H9 (cell line): ENCODE results near the gene GMPR2. TPM values are rescaled to one million over a fixed set of nuclear protein-coding genes. Genes with fewer than 3 reads are reported as not detected.

Experiments
- DNase-seq: peaks from one replicate; pipeline ENCODE4 v3.0.0-alpha.2; 2017
- H2AFZ ChIP-seq: one replicate; pipeline ENCODE4 v1.6.1; 2013; ENCODE audit warnings: mild to moderate bottlenecking, low read length, control low read depth, moderate library complexity
- H2AK5ac ChIP-seq: 2 replicates; pipeline ENCODE4 v1.6.1; 2013; ENCODE audit warnings: low read length, control low read depth, mixed read lengths; ENCODE audit not compliant: insufficient read length
- H2BK120ac ChIP-seq: one replicate; pipeline ENCODE4 v1.6.1; 2013; ENCODE audit warnings: low read depth, mild to moderate bottlenecking, low read length, control low read depth, inconsistent platforms; ENCODE audit not compliant: poor library complexity, severe bottlenecking
- H2BK12ac ChIP-seq: 2 replicates; pipeline ENCODE4 v1.6.1; 2013; ENCODE audit warnings: low read length, control low read depth, mixed read lengths, low read depth; ENCODE audit not compliant: insufficient read length
- H2BK15ac ChIP-seq: 2 replicates; pipeline ENCODE4 v1.6.1; 2013; ENCODE audit warnings: low read depth, low read length, control low read depth
- H2BK20ac ChIP-seq: one replicate; pipeline ENCODE4 v1.6.1; 2013; ENCODE audit warnings: low read depth, mild to moderate bottlenecking, low read length, control low read depth, inconsistent platforms; ENCODE audit not compliant: poor library complexity, severe bottlenecking
- H2BK5ac ChIP-seq: 2 replicates; pipeline ENCODE4 v1.6.1; 2013; ENCODE audit warnings: low read length, control low read depth, mixed read lengths; ENCODE audit not compliant: insufficient read length
- H3K14ac ChIP-seq: 2 replicates; pipeline ENCODE4 v1.6.1; 2013; ENCODE audit warnings: low read length, control low read depth; ENCODE audit not compliant: insufficient read depth
- H3K18ac ChIP-seq: 2 replicates; pipeline ENCODE4 v1.6.1; 2013; ENCODE audit warnings: low read depth, mild to moderate bottlenecking, mixed read lengths, low read length, control low read depth; ENCODE audit not compliant: insufficient read length
- H3K23ac ChIP-seq: 2 replicates; pipeline ENCODE4 v1.6.1; 2013; ENCODE audit warnings: low read length, control low read depth, mixed read lengths, low read depth; ENCODE audit not compliant: insufficient read length
- H3K23me2 ChIP-seq: 2 replicates; pipeline ENCODE4 v1.6.1; 2013; ENCODE audit warnings: low read depth, mild to moderate bottlenecking, mixed read lengths, low read length, control low read depth; ENCODE audit not compliant: insufficient read length, poor library complexity, severe bottlenecking
- H3K27ac ChIP-seq: 2 replicates; pipeline ENCODE4 v1.5.1; 2013; ENCODE audit warnings: low read length, control low read depth, mixed read lengths, low read depth; ENCODE audit not compliant: insufficient read length
- H3K27me3 ChIP-seq: 2 replicates; pipeline ENCODE4 v1.6.1; 2013; ENCODE audit warnings: low read length, control low read depth, inconsistent platforms; ENCODE audit not compliant: insufficient read depth
- H3K4ac ChIP-seq: 2 replicates; pipeline ENCODE4 v1.6.1; 2013; ENCODE audit warnings: low read depth, mild to moderate bottlenecking, control low read depth, inconsistent platforms, low read length, moderate library complexity
- H3K4me1 ChIP-seq: 2 replicates; pipeline ENCODE4 v1.6.1; 2013; ENCODE audit warnings: low read length, control low read depth, inconsistent platforms; ENCODE audit not compliant: insufficient read depth
- H3K4me2 ChIP-seq: 2 replicates; pipeline ENCODE4 v1.6.1; 2013; ENCODE audit warnings: low read length, control low read depth, mixed read lengths; ENCODE audit not compliant: insufficient read length, insufficient read depth
- H3K56ac ChIP-seq: 2 replicates; pipeline ENCODE4 v1.6.1; 2013; ENCODE audit warnings: low read depth, mild to moderate bottlenecking, mixed read lengths, low read length, control low read depth; ENCODE audit not compliant: insufficient read length
- H3K79me1 ChIP-seq: 2 replicates; pipeline ENCODE4 v1.6.1; 2013; ENCODE audit warnings: low read depth, mild to moderate bottlenecking, moderate library complexity, low read length, control low read depth, inconsistent platforms; ENCODE audit not compliant: insufficient read depth, poor library complexity, severe bottlenecking
- H3K79me2 ChIP-seq: 2 replicates; pipeline ENCODE4 v1.6.1; 2013; ENCODE audit warnings: low read length, control low read depth, inconsistent platforms; ENCODE audit not compliant: insufficient read depth
- H3K9ac ChIP-seq: 2 replicates; pipeline ENCODE4 v1.6.1; 2013; ENCODE audit warnings: low read length, control low read depth, mixed read lengths; ENCODE audit not compliant: insufficient read length; ENCODE audit errors: extremely low read depth
- H3K9me3 ChIP-seq: one replicate; pipeline ENCODE4 v1.6.1; 2013; ENCODE audit warnings: low read depth, low read length, inconsistent platforms; ENCODE audit not compliant: control insufficient read depth
- H3T11ph ChIP-seq: one replicate; pipeline ENCODE4 v1.6.1; 2013; ENCODE audit warnings: mild to moderate bottlenecking, low read length, control low read depth, inconsistent platforms
- H4K20me1 ChIP-seq: one replicate; pipeline ENCODE4 v1.6.1; 2013; ENCODE audit not compliant: control insufficient read depth, insufficient read length, insufficient read depth
- H4K5ac ChIP-seq: 2 replicates; pipeline ENCODE4 v1.6.1; 2013; ENCODE audit warnings: low read depth, mild to moderate bottlenecking, mixed read lengths, low read length, control low read depth; ENCODE audit not compliant: insufficient read length
- H4K8ac ChIP-seq: replicated peaks from 2 replicates; pipeline ENCODE4 v1.6.1; 2013; ENCODE audit warnings: low read length, control low read depth, mixed read lengths, low read depth; ENCODE audit not compliant: insufficient read length
- H4K91ac ChIP-seq: 2 replicates; pipeline ENCODE4 v1.6.1; 2013; ENCODE audit warnings: low read depth, mild to moderate bottlenecking, moderate library complexity, mixed read lengths, low read length, control low read depth; ENCODE audit not compliant: insufficient read length
- H3K27ac Mint-ChIP-seq, 3 experiments: 2 replicates in 2 of 3; 3 replicates in 1 of 3; pipeline ENCODE4 v1.8.0; 2020 to 2021; ENCODE audit warnings: mixed read lengths in 3 of 3, mild to moderate bottlenecking in 1 of 3, moderate library complexity in 1 of 3
- H3K27me3 Mint-ChIP-seq: 2 replicates; pipeline ENCODE4 v1.8.0; 2021; ENCODE audit warnings: low read depth, mild to moderate bottlenecking, moderate library complexity, mixed read lengths
- H3K36me3 Mint-ChIP-seq, 3 experiments: 2 replicates in 2 of 3; 3 replicates in 1 of 3; pipeline ENCODE4 v1.8.0; 2020 to 2021; ENCODE audit warnings: low read depth in 3 of 3, mixed read lengths in 3 of 3; ENCODE audit not compliant: insufficient read depth in 1 of 3
- H3K4me1 Mint-ChIP-seq, 2 experiments: 2 replicates each; pipeline ENCODE4 v1.8.0; 2020; ENCODE audit warnings: mixed read lengths in 2 of 2
- H3K4me3 Mint-ChIP-seq, 2 experiments: 2 replicates in 1 of 2; 3 replicates in 1 of 2; pipeline ENCODE4 v1.8.0; 2020 to 2021; ENCODE audit warnings: mild to moderate bottlenecking in 2 of 2, mixed read lengths in 2 of 2, moderate library complexity in 1 of 2
- H3K9me3 Mint-ChIP-seq, 2 experiments: 2 replicates in 1 of 2; 3 replicates in 1 of 2; pipeline ENCODE4 v1.8.0; 2020; ENCODE audit warnings: mild to moderate bottlenecking in 2 of 2, mixed read lengths in 2 of 2, moderate library complexity in 1 of 2
- CTCF ChIP-seq: fragments of 200-600 bp; sonication (generic); conservative IDR thresholded peaks from 3 replicates; pipeline ENCODE4 v1.8.0; 2021; ENCODE audit warnings: antibody characterized with exemption, mild to moderate bottlenecking
- WGBS: extraction: QIAGEN DNeasy Blood & Tissue Kit; methylation state at CpG from one replicate; pipeline ENCODE4 v1.1.7; 2013; ENCODE audit warnings: missing lambda C conversion rate, low lambda C conversion rate, mixed read lengths; ENCODE audit not compliant: insufficient read length; ENCODE audit errors: extremely low coverage; 5-methylcytosine and 5-hydroxymethylcytosine counted together
- total RNA-seq: library from RNA; stranded (reverse); gene quantifications from 2 replicates; pipeline ENCODE4 v1.2.1, GENCODE V29; 2021

GMPR2 gene
- total RNA-seq, 1 experiment from 2014 or later: 84.7 TPM

GRCh38 chr14:24269368-24269767, 36.6 kb downstream of the GMPR2 start:
- no peaks in the 10 kb centered on the region for H3K27me3 Mint-ChIP-seq
- H4K91ac ChIP-seq: no peak overlapping the region
- no peak overlapping the region for H2BK5ac ChIP-seq
- H3K27ac ChIP-seq: no peak overlapping the region
- no peak overlapping the region for H3K23ac ChIP-seq
- no peak overlapping the region for H3K18ac ChIP-seq
- H3K27ac Mint-ChIP-seq: no peak overlapping the region
- H2BK15ac ChIP-seq: no peak overlapping the region
- peaks cover 12 to 14% of the 10 kb centered on the region in 2 experiments for H3K4me1 Mint-ChIP-seq
- H3K4ac ChIP-seq: no peak overlapping the region
- no peak for DNase-seq
- no peak overlapping the region for H3T11ph ChIP-seq
- no peak overlapping the region for H2AFZ ChIP-seq
- no peaks in the 10 kb centered on the region for H3K9me3 ChIP-seq
- H4K5ac ChIP-seq: no peak overlapping the region
- no peaks in the 10 kb centered on the region for H3K79me1 ChIP-seq
- H3K9me3 Mint-ChIP-seq: no peaks in the 10 kb centered on the region
- H2BK120ac ChIP-seq: no peak overlapping the region
- H3K4me1 ChIP-seq: no peaks in the 10 kb centered on the region
- H3K9ac ChIP-seq: no peak overlapping the region
- H4K8ac ChIP-seq: no peak overlapping the region
- H3K23me2 ChIP-seq: peaks cover 8% of the 10 kb centered on the region
- no peak overlapping the region for H2BK20ac ChIP-seq
- H3K4me3 Mint-ChIP-seq: no peak overlapping the region; a peak in 1 of 5 replicates
- peaks cover 3 to 21% (median 14%) of the 10 kb centered on the region in 3 experiments; a peak in 5 of 7 replicates for H3K36me3 Mint-ChIP-seq
- no peak overlapping the region for H2BK12ac ChIP-seq
- no peak overlapping the region for H3K4me2 ChIP-seq
- no peak overlapping the region for H3K14ac ChIP-seq
- H3K56ac ChIP-seq: no peak overlapping the region
- H3K27me3 ChIP-seq: no peaks in the 10 kb centered on the region
- no peak overlapping the region for H2AK5ac ChIP-seq
- no peaks in the 10 kb centered on the region for H3K79me2 ChIP-seq
- WGBS: no CpG with 5 or more reads among the region's 8 CpGs
- TF ChIP-seq CTCF: no peak
- H4K20me1 ChIP-seq: no peaks in the 10 kb centered on the region
